ENCODE measurements around the gene G6PD. TPM values are rescaled to one million over a fixed set of nuclear protein-coding genes. Genes with fewer than 3 reads are reported as not detected.

Gene G6PD
- total RNA-seq, 4 donors from 2014 or later: 7.4 to 24.4 (median 19.3) TPM

- WGBS, 2 donors (ENCODE audit: low coverage in 1 of 2): 41% methylated on average over 26 of the region's 35 CpGs; no CpG with 5 or more reads in 1 of the 2 donors
- intact Hi-C loops (cut with DNase I; ENCODE audit: low total_unique reads) (no loop called here), in situ Hi-C loops (cut with MboI; ENCODE audit: low pct_ligation_motif_present in 1 of 4, low pct_unique_long_range_greater_than_20kb in 1 of 4, low sequenced_read_pairs in 3 of 4) (no loop called here)
- Histone ChIP-seq H3K27me3 (no peaks in the 10 kb centered on the region), H3K4me3 (peak overlapping the region; percentile 49 to 81 (median 66)), H3K36me3 (no peaks in the 10 kb centered on the region), H3K27ac (peak overlapping the region; percentile 87 to 95 (median 92)), H3K4me1 (peaks cover 8 to 27% (median 13%) of the 10 kb centered on the region in 4 donors), H3K9me3 (no peaks in the 10 kb centered on the region)
- TF ChIP-seq CTCF (IDR thresholded peaks at IDR 0.05) (no peak), POLR2A (IDR thresholded peaks at IDR 0.05) (peak; percentile 7)
- peak; percentile 43 for DNase-seq
These were observed 60.6 kb downstream of the G6PD start for GRCh38 chrX:154486052-154486395.

GRCh38 chrX:154485150-154486051 lies 61.2 kb downstream of the G6PD start:
- Histone ChIP-seq H3K9me3 (no peaks in the 10 kb centered on the region), H3K27ac (peak overlapping the region; percentile 87 to 95 (median 92)), H3K4me1 (peaks cover 8 to 27% (median 13%) of the 10 kb centered on the region in 4 donors), H3K36me3 (no peaks in the 10 kb centered on the region), H3K4me3 (peak overlapping the region; percentile 49 to 81 (median 66)), H3K27me3 (no peaks in the 10 kb centered on the region)
- TF ChIP-seq POLR2AphosphoS5 (IDR thresholded peaks at IDR 0.05): no peak
- no peak for TF ChIP-seq CTCF (IDR thresholded peaks at IDR 0.05)
- TF ChIP-seq POLR2A (IDR thresholded peaks at IDR 0.05): no peak
- no peak for TF ChIP-seq EP300 (IDR thresholded peaks at IDR 0.05; ENCODE audit: low read depth)
- 63% methylated on average over 35 of the region's 35 CpGs; no CpG with 5 or more reads in 1 of the 2 donors for WGBS, 2 donors (ENCODE audit: low coverage in 1 of 2)
- in situ Hi-C loops (cut with MboI; ENCODE audit: low pct_ligation_motif_present in 1 of 4, low pct_unique_long_range_greater_than_20kb in 1 of 4, low sequenced_read_pairs in 3 of 4): no loop called here
- DNase-seq: no peak
- intact Hi-C loops (cut with DNase I; ENCODE audit: low total_unique reads): no loop called here

GRCh38 chrX:154484255-154485149 lies 62.1 kb downstream of the G6PD start:
- in situ Hi-C loops (cut with MboI; ENCODE audit: low pct_ligation_motif_present in 1 of 4, low pct_unique_long_range_greater_than_20kb in 1 of 4, low sequenced_read_pairs in 3 of 4): no loop called here
- DNase-seq: peak; percentile 36
- peak overlapping the region in 1 of 4 donors; percentile 93 for H3K27ac ChIP-seq
- H3K4me3 ChIP-seq: no peak overlapping the region
- H3K36me3 ChIP-seq: no peaks in the 10 kb centered on the region
- peaks cover 5 to 27% (median 12%) of the 10 kb centered on the region in 4 donors for H3K4me1 ChIP-seq
- TF ChIP-seq POLR2AphosphoS5 (IDR thresholded peaks at IDR 0.05) (no peak), EP300 (IDR thresholded peaks at IDR 0.05; ENCODE audit: low read depth) (no peak), POLR2A (IDR thresholded peaks at IDR 0.05) (no peak)
- no peaks in the 10 kb centered on the region for H3K9me3 ChIP-seq
- WGBS, 2 donors (ENCODE audit: low coverage in 1 of 2): 68% methylated on average over 14 of the region's 16 CpGs; no CpG with 5 or more reads in 1 of the 2 donors
- intact Hi-C loops (cut with DNase I; ENCODE audit: low total_unique reads): no loop called here
- no peaks in the 10 kb centered on the region for H3K27me3 ChIP-seq

GRCh38 chrX:154483325-154483724 lies 63.3 kb downstream of the G6PD start:
- H3K4me3 ChIP-seq: no peak overlapping the region
- no peak for TF ChIP-seq POLR2A (IDR thresholded peaks at IDR 0.05)
- TF ChIP-seq POLR2AphosphoS5 (IDR thresholded peaks at IDR 0.05): no peak
- no peak for TF ChIP-seq CTCF (IDR thresholded peaks at IDR 0.05)
- no peak for TF ChIP-seq EP300 (IDR thresholded peaks at IDR 0.05; ENCODE audit: low read depth)
- in situ Hi-C loops (cut with MboI; ENCODE audit: low pct_ligation_motif_present in 1 of 4, low pct_unique_long_range_greater_than_20kb in 1 of 4, low sequenced_read_pairs in 3 of 4) (no loop called here), intact Hi-C loops (cut with DNase I; ENCODE audit: low total_unique reads) (no loop called here)
- no peak overlapping the region for H3K27ac ChIP-seq
- no peaks in the 10 kb centered on the region for H3K9me3 ChIP-seq
- H3K27me3 ChIP-seq: no peaks in the 10 kb centered on the region
- no peaks in the 10 kb centered on the region for H3K36me3 ChIP-seq
- 76 to 83% methylated on average over 5 to 7 of the region's 7 CpGs for WGBS, 2 donors (ENCODE audit: low coverage in 1 of 2)
- peaks cover under 1 to 24% (median 12%) of the 10 kb centered on the region in 4 donors for H3K4me1 ChIP-seq
- DNase-seq: no peak
